SK-N-SH (cell line): ENCODE results near the gene UNC79. TPM values are rescaled to one million over a fixed set of nuclear protein-coding genes. Genes with fewer than 3 reads are reported as not detected.

ENCODE experiments used
- CTCF ChIA-PET: fragments of 300-600, 350-600 bp; formaldehyde crosslinking; extraction: SDS; loops from one replicate; lab custom pipeline; 2021; lab: Yijun Ruan, JAX
- POLR2A ChIA-PET: fragments of 350-600 bp; sonication (Branson Sonifier 250); formaldehyde crosslinking; extraction: SDS; loops from one replicate; lab custom pipeline; 2020; ENCODE audit warnings: antibody characterized with exemption, inconsistent platforms; lab: Yijun Ruan, JAX
- DNase-seq: peaks from one replicate; pipeline ENCODE4 v3.0.0; 2012
- H2AFZ ChIP-seq: fragments of 200-600 bp; sonication (generic); 2 replicates; pipeline ENCODE4 v1.8.1; 2016; ENCODE audit warnings: antibody characterized with exemption, mild to moderate bottlenecking, low read depth
- H3F3A ChIP-seq: fragments of 200-600 bp; sonication (generic); replicated peaks from 2 replicates; pipeline ENCODE3; 2016; ENCODE audit warnings: antibody characterized with exemption, mild to moderate bottlenecking; ENCODE audit not compliant: insufficient read depth
- H3K27ac ChIP-seq, 2 experiments: fragments of 200-500 bp in 1 of 2; fragments of 200-600 bp in 1 of 2; sonication (Bioruptor generic) in 1 of 2; sonication (generic), shearing (Covaris generic) in 1 of 2; 2 replicates each; pipeline versions ENCODE4 v1.5.1 to v1.6.1; 2014 to 2016; ENCODE audit warnings: low read depth in 2 of 2, inconsistent platforms in 1 of 2, low read length in 1 of 2, mild to moderate bottlenecking in 1 of 2, mixed read lengths in 1 of 2
- H3K27me3 ChIP-seq: fragments of 200-600 bp; sonication (generic), shearing (Covaris generic); 2 replicates; pipeline ENCODE4 v1.6.1; 2016; ENCODE audit warnings: mixed run types; ENCODE audit not compliant: insufficient read depth
- H3K36me3 ChIP-seq, 2 experiments: fragments of 200-500 bp in 1 of 2; fragments of 200-600 bp in 1 of 2; sonication (Bioruptor generic) in 1 of 2; sonication (generic) in 1 of 2; replicated peaks in 1 of 2; 2 replicates each; pipeline versions ENCODE3 to v1.5.1; 2014 to 2016; ENCODE audit warnings: low read length in 1 of 2, mild to moderate bottlenecking in 1 of 2; ENCODE audit not compliant: insufficient read depth in 2 of 2, control insufficient read depth in 1 of 2
- H3K4me1 ChIP-seq, 2 experiments: fragments of 200-500 bp in 1 of 2; fragments of 200-600 bp in 1 of 2; sonication (Bioruptor generic) in 1 of 2; sonication (generic), shearing (Covaris generic) in 1 of 2; 2 replicates each; pipeline versions ENCODE4 v1.5.1 to v1.6.1; 2014 to 2016; ENCODE audit warnings: low read depth in 1 of 2, low read length in 1 of 2, mixed run types in 1 of 2; ENCODE audit not compliant: insufficient read depth in 2 of 2, control insufficient read depth in 1 of 2
- H3K4me2 ChIP-seq: fragments of 200-600 bp; sonication (generic), shearing (Covaris generic); 2 replicates; pipeline ENCODE4 v1.6.1; 2017; ENCODE audit warnings: mixed run types
- H3K4me3 ChIP-seq, 2 experiments: fragments of 200-500 bp in 1 of 2; fragments of 200-600 bp in 1 of 2; sonication (Bioruptor generic) in 1 of 2; sonication (generic), shearing (Covaris generic) in 1 of 2; 2 replicates each; pipeline versions ENCODE4 v1.5.1 to v1.8.1; 2014 to 2016; ENCODE audit warnings: low read depth in 2 of 2, inconsistent platforms in 1 of 2, low read length in 1 of 2, mild to moderate bottlenecking in 1 of 2, mixed read lengths in 1 of 2, moderate library complexity in 1 of 2
- H3K79me2 ChIP-seq: fragments of 200-600 bp; sonication (generic); 2 replicates; pipeline ENCODE4 v1.8.1; 2017; ENCODE audit warnings: mild to moderate bottlenecking; ENCODE audit not compliant: insufficient read depth
- H3K9ac ChIP-seq: fragments of 200-600 bp; sonication (generic); 2 replicates; pipeline ENCODE4 v1.6.1; 2017; ENCODE audit warnings: mixed run types
- H3K9me2 ChIP-seq: fragments of 200-600 bp; sonication (generic); 2 replicates; pipeline ENCODE4 v1.6.1; 2017; ENCODE audit warnings: mixed run types
- H3K9me3 ChIP-seq: fragments of 200-600 bp; sonication (generic); 2 replicates; pipeline ENCODE4 v1.6.1; 2017; ENCODE audit warnings: mixed run types, mild to moderate bottlenecking, moderate library complexity
- H4K20me1 ChIP-seq: fragments of 200-600 bp; sonication (generic); 2 replicates; pipeline ENCODE4 v1.6.1; 2017; ENCODE audit warnings: mild to moderate bottlenecking, mixed run types; ENCODE audit not compliant: insufficient read depth
- CHD2 ChIP-seq: fragments of 150-350 bp; IDR thresholded peaks from 2 replicates; pipeline ENCODE4 v1.6.1; 2018; ENCODE audit warnings: low read length; ENCODE audit not compliant: partially characterized antibody
- CTCF ChIP-seq: fragments of 200-600 bp; sonication (generic); IDR thresholded peaks from 2 replicates; pipeline ENCODE4 v1.6.1; 2017; ENCODE audit warnings: antibody characterized with exemption, mild to moderate bottlenecking, moderate library complexity
- ELF1 ChIP-seq: IDR thresholded peaks from 2 replicates; pipeline ENCODE4 v1.4.0; 2012
- EZH2phosphoT487 ChIP-seq: fragments of 200-600 bp; sonication (generic); IDR thresholded peaks from 2 replicates; pipeline ENCODE4 v1.6.1; 2017; ENCODE audit warnings: low read depth, mixed run types, mild to moderate bottlenecking, antibody characterized with exemption, moderate library complexity, borderline replicate concordance
- FOSL2 ChIP-seq: IDR thresholded peaks from 2 replicates; pipeline ENCODE4 v1.4.0; 2012; ENCODE audit warnings: low read depth, mild to moderate bottlenecking, moderate library complexity, borderline replicate concordance
- GABPA ChIP-seq: IDR thresholded peaks from 2 replicates; pipeline ENCODE4 v1.4.0; 2012; ENCODE audit warnings: low read depth, mild to moderate bottlenecking
- MXI1 ChIP-seq: IDR thresholded peaks from 2 replicates; pipeline ENCODE4 v1.6.1; 2012; ENCODE audit warnings: mild to moderate bottlenecking, low read depth, low read length, improper control_type of control experiment
- NRF1 ChIP-seq: IDR thresholded peaks from 2 replicates; pipeline ENCODE4 v1.6.1; 2012; ENCODE audit warnings: low read depth, mild to moderate bottlenecking, low read length
- RAD21 ChIP-seq: IDR thresholded peaks from 2 replicates; pipeline ENCODE4 v1.6.1; 2012; ENCODE audit warnings: mild to moderate bottlenecking, low read length
- RCOR1 ChIP-seq: fragments of 150-350 bp; IDR thresholded peaks from 2 replicates; pipeline ENCODE4 v1.6.1; 2017; ENCODE audit warnings: antibody characterized with exemption, low read length
- RXRA ChIP-seq: IDR thresholded peaks from 2 replicates; pipeline ENCODE4 v1.4.0; 2012; ENCODE audit warnings: low read depth, mild to moderate bottlenecking, borderline replicate concordance
- SIN3A ChIP-seq: IDR thresholded peaks from 2 replicates; pipeline ENCODE4 v1.6.1; 2012; ENCODE audit warnings: low read depth, mild to moderate bottlenecking, low read length, moderate library complexity, borderline replicate concordance
- TAF1 ChIP-seq: IDR thresholded peaks from 2 replicates; pipeline ENCODE4 v1.6.1; 2012; ENCODE audit warnings: low read depth, mild to moderate bottlenecking, low read length, moderate library complexity, borderline replicate concordance
- YY1 ChIP-seq: IDR thresholded peaks from 2 replicates; pipeline ENCODE4 v1.4.0; 2012; ENCODE audit warnings: low read depth, mild to moderate bottlenecking
- WGBS: methylation state at CpG from one replicate; pipeline ENCODE4 v1.1.6; 2017; ENCODE audit warnings: low lambda C conversion rate; 5-methylcytosine and 5-hydroxymethylcytosine counted together
- polyA plus RNA-seq, 3 experiments: library from polyadenylated mRNA; depleted of rRNA; stranded (reverse); fragments of >200 nt; gene quantifications; 2 replicates each; pipeline ENCODE4 v1.2.3, GENCODE V29; 2012
- TF ChIP-seq, protein P1 (sequence below): IDR thresholded peaks from 2 replicates; pipeline ENCODE4 v1.4.0; 2012; ENCODE audit warnings: low read depth, borderline replicate concordance
- TF ChIP-seq, protein P2 (sequence below): IDR thresholded peaks from 2 replicates; pipeline ENCODE4 v1.4.0; 2012; ENCODE audit warnings: low read depth, borderline replicate concordance

Gene UNC79
- polyA plus RNA-seq, 1 of the 3 experiments (the other 2 are of a cell fraction) = 0.10 TPM

DNA sequence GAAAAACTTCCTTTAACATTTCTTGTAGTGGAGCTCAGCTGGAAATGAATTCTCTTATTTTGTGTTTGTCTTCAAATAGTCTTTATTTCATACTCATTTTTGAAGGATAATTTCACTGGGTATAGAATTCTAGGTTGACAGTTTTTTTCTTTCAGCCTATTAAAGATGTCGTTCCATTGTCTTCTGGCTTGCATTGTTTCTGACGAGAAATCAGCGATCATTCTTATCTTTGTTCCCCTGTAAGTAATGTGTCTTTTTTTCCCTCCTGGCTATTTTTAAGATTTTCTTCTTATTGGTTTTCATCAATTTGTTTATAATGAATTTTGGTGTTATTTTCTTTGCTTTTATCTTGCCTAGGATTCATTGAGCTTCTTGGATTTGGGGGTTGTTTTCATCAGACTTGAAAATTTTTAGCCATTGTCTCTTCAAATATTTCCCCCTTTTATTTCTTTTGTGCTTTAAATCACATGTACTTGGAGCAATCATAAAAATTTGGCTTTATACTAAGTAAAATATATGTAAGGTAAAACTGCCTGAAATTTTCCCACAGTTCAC is 89.4 kb downstream of the UNC79 start:
- POLR2A ChIA-PET = no interaction called here

More for the DNA sequence above, 89.4 kb downstream of the UNC79 start:
- Histone ChIP-seq H3K4me1 (no peaks in the 10 kb centered on the region), H3K36me3 (peaks cover 0 to 9% of the 10 kb centered on the region in 2 experiments), H4K20me1 (no peaks in the 10 kb centered on the region), H3K9me3 (peaks cover 23% of the 10 kb centered on the region), H3K4me2 (no peak overlapping the region), H3K9me2 (peaks cover 5% of the 10 kb centered on the region; the same call in 1 of the 2 replicates), H3K4me3 (no peak overlapping the region), H3K9ac (no peak overlapping the region), H2AFZ (no peak overlapping the region), H3K27ac (no peak overlapping the region), H3K27me3 (no peaks in the 10 kb centered on the region), H3F3A (peaks cover 7% of the 10 kb centered on the region), H3K79me2 (no peaks in the 10 kb centered on the region)
- no peak for TF ChIP-seq ELF1
- no peak for TF ChIP-seq TAF1
- TF ChIP-seq, protein P1, sequence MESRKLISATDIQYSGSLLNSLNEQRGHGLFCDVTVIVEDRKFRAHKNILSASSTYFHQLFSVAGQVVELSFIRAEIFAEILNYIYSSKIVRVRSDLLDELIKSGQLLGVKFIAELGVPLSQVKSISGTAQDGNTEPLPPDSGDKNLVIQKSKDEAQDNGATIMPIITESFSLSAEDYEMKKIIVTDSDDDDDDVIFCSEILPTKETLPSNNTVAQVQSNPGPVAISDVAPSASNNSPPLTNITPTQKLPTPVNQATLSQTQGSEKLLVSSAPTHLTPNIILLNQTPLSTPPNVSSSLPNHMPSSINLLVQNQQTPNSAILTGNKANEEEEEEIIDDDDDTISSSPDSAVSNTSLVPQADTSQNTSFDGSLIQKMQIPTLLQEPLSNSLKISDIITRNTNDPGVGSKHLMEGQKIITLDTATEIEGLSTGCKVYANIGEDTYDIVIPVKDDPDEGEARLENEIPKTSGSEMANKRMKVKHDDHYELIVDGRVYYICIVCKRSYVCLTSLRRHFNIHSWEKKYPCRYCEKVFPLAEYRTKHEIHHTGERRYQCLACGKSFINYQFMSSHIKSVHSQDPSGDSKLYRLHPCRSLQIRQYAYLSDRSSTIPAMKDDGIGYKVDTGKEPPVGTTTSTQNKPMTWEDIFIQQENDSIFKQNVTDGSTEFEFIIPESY = no peak
- no peak for TF ChIP-seq RXRA
- no peak for TF ChIP-seq EZH2phosphoT487
- TF ChIP-seq YY1 = no peak
- TF ChIP-seq, protein P2, sequence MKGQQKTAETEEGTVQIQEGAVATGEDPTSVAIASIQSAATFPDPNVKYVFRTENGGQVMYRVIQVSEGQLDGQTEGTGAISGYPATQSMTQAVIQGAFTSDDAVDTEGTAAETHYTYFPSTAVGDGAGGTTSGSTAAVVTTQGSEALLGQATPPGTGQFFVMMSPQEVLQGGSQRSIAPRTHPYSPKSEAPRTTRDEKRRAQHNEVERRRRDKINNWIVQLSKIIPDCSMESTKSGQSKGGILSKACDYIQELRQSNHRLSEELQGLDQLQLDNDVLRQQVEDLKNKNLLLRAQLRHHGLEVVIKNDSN = no peak
- no peak for TF ChIP-seq RAD21
- TF ChIP-seq CHD2 = no peak
- no peak for TF ChIP-seq GABPA
- TF ChIP-seq SIN3A = no peak
- no peak for TF ChIP-seq CTCF
- TF ChIP-seq FOSL2 = no peak
- no peak for TF ChIP-seq MXI1
- no peak for TF ChIP-seq RCOR1
- no peak for TF ChIP-seq NRF1
- 57% methylated on average over 3 of the region's 3 CpGs for WGBS
- CTCF ChIA-PET = interaction anchor here (0.6 to 1.0 kb wide), 3 partner anchors 14 to 405 kb away, joined by 3 read pairs; no protein-coding TSS in a partner anchor
- no peak for DNase-seq
